GM21576 (cell line): Measurements from ENCODE around the gene TRDN.

ENCODE experiments used
- ATAC-seq: cut with Tn5 transposase; IDR thresholded peaks from one replicate; pipeline ENCODE4 v1.9.1; 2021; ENCODE audit warnings: mild to moderate bottlenecking, moderate library complexity; ENCODE audit not compliant: unreplicated experiment

TRDN gene

GRCh38 chr6:123417535-123417934 is 219.2 kb downstream of the TRDN start:
- no peak for ATAC-seq

DNA sequence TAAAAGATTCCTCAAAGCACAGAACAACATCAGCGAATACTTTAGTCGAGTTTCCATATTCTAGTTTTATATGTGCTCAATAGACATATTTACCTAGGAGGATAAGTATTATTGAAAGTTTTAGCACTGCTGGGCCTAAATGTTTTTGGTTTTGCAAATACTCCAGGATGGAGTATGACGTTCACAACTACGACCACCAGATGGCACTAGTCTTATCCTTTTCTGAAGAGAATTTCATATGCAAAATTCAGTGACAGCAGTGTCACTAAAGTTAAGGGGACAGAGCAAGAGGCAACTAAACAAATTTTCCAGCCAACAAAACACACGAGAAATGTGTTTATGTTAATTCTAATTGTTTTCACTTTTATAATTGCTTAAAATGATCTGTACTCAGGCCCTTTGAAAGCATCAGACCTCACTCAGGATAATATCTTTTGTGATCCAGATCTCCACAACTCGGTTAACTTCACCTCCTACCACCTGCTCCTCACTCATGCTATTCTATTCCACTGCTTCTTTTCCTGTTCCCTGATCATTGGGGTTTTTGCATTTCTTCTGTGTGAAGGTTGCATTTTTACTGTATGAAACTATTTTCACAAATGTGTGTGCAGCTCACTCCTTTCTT is 220.8 kb downstream of the TRDN start:
- peak; percentile 95 for ATAC-seq

DNA sequence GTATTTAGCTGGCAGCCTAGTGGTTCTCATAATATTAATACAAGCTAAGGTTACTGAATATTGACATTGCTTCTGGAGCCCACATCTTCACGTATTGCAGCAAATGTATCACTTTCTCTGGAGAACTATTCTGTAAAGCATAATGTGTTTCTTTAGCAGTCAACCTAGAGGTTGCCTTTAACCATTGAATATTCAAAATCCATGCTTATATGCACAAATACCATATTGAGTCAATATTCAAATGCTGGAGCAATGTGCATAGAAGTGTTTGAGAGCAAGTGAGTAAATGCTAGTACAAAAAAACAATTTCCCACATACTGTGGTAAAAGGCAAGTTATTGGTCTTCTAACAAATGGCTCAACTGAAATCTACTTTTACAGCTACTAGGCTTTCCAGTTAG is 231.8 kb downstream of the TRDN start:
- ATAC-seq, result no peak

- peak; percentile 94 for ATAC-seq
Observed at GRCh38 chr6:123402052-123402451, 234.7 kb downstream of the TRDN start.

GRCh38 chr6:123398072-123398471 is 238.7 kb downstream of the TRDN start:
- no peak for ATAC-seq

DNA sequence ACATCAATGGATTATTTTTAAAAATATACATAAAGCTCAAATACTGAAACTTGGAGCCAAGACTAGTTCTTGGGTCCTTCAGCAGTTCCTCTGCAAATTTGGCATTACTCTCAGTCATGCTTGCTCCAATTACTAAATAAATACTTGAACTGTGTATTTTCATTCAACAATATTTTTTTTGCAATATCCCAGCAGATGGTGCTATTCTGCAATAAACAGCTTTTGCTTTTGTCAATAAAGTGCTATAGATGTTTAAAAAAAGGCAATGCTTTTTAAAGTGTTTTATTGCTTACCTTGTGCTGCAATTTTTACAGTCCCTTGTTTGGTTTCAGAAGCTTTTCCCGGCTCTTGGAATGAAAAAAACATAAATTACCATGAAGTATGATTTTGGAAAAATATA is 243.4 kb downstream of the TRDN start:
- no peak for ATAC-seq

DNA sequence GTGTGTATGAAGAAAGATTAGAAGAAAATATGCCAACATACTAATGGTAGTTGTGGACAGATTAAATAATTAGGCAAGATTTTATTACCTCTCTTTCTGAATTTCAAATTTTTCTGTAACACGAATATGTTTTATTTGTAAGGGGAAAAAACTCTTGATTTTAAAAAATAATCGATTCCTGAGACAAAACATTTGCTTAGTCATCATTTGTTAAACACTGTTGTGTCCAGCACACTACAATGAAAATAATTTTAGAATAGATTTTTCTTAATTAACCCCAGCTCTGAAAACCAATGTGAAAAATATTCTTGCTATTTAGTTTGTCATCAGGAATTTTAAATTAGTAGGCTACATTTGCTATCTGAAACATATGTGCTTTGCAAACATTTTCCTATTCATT is 253.0 kb downstream of the TRDN start:
- ATAC-seq, result no peak

- ATAC-seq, result no peak
Observed at GRCh38 chr6:123380257-123380656, 256.5 kb downstream of the TRDN start.

- no peak for ATAC-seq
Observed at GRCh38 chr6:123372737-123373136, 264.0 kb downstream of the TRDN start.

- no peak for ATAC-seq
Observed at GRCh38 chr6:123363912-123364311, 272.8 kb downstream of the TRDN start.

- no peak for ATAC-seq
Observed at GRCh38 chr6:123360359-123360758, 276.4 kb downstream of the TRDN start.

- no peak for ATAC-seq
Observed at GRCh38 chr6:123352705-123353104, 284.0 kb downstream of the TRDN start.

DNA sequence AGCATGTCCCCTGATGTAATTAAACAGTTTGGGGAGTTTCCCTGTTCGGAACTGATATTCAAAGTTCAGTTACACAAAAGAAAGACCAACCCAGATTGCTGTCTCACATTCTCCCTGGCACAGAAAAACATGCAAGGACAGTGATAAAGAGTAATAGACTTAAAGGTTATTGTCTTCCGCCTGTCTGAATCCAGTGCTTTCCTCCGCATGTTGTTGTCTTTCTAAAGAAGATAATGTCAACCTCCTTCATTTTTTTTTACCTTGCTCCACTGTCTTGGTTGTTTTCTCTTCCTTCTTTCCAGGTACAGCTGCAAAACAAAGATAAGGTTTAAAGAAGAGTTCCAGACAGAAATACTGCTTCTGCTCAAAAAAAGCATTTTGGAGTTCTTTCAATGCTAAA is 284.5 kb downstream of the TRDN start:
- no peak for ATAC-seq

DNA sequence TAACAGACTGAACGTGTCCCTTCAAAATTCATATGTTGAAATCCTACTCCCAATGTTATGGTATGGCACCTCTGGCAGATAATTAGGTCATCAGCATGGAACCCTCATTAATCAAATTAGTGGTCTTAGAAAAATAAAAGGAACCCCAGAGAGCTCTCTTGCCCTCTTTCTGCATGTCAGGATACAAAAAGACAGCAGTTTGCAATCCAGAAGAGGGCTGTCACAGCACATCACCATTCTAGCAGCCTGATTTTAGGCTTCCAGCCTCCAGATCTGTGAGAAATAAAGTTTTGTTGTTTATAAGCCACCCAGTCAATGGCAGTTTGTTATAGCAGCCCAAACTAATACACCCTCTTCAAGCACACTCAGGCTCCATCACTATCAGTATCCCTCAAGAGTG is 292.9 kb downstream of the TRDN start:
- no peak for ATAC-seq

GRCh38 chr6:123338394-123338793 is 298.4 kb downstream of the TRDN start:
- ATAC-seq, result no peak

GRCh38 chr6:123333000-123333756 is 303.6 kb downstream of the TRDN start:
- no peak for ATAC-seq

DNA sequence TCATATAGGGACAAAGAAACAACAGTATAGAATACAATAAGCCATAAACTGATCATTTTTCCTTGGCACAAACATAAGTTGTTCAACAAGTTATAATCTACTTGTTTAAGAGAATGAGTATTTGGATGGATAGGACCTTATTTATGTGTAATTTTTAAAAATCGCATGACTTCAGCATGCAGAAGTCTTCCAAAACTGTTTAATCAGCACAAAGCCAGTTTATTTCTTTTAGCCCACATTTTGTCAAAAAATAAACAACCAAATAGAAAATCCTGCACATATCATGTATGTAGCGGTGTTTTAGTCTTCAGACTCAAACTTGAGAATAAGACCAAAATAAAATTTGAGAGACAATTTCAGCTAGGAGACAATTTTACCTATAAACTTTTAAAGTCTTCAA is 304.7 kb downstream of the TRDN start:
- ATAC-seq, result no peak

GRCh38 chr6:123329337-123329736 is 307.4 kb downstream of the TRDN start:
- no peak for ATAC-seq

GRCh38 chr6:123323452-123324329 is 313.1 kb downstream of the TRDN start:
- no peak for ATAC-seq

GRCh38 chr6:123321020-123321419 is 315.7 kb downstream of the TRDN start:
- no peak for ATAC-seq

- no peak for ATAC-seq
Observed at GRCh38 chr6:123316733-123317323, 319.9 kb downstream of the TRDN start.
